ENCODE data around the gene HIRA. TPM values are rescaled to one million over a fixed set of nuclear protein-coding genes. Genes with fewer than 3 reads are reported as not detected.

Gene HIRA
- total and polyA plus RNA-seq, 2 experiments from 2014 or later, result 9.4 to 58.3 TPM

GRCh38 chr22:19456541-19456940, 25.0 kb upstream of the HIRA start (continued):
- TF ChIP-seq EZH2 (IDR thresholded peaks at IDR 0.05; ENCODE audit: low read depth, unreplicated experiment), result no peak
- TF ChIP-seq CTCF (conservative IDR thresholded peaks at IDR 0.05; ENCODE audit: low read depth in 2 of 2), result no peak

DNA sequence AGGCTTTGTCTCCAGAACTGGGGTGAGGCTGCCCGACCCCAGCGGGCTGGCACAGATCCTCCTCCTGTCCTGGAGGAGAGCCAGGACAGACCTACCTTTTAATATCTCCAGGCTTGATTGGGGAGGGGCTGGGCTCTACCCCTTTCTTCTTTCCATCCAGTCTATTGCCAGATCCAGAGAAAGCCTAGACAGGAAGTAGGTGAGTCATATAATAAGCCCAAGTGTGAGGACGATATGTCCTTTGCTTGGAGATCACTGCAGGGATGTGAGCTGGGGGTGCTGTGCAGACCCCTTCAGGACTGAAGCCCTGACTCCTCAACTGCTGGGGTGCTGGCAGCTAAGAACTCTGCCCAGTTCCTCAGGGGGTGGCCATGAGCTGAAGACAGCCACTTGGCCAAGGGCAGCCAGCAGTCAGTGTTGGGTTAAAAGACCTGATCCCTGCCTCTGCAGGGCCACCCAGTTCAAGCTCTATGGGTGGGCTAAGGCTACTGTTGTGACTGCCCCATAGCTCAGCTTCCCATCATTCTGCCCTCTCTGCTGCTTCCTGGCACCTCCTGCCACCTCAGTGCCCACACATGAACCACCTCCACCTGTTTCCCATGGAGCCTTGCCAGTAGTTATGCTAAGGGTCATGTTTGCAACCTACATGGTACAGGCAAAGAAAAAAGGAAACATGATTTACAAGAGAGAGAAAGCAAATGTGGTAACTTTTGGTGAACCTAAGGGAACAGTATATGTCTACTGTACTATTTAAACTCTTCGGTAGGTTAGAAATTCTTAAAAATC, 24.2 kb upstream of the HIRA start:
- H3K9me3 Mint-ChIP-seq, result no peaks in the 10 kb centered on the region
- no peak for DNase-seq (ENCODE audit: low spot score)
- H3K4me1 ChIP-seq (ENCODE audit: insufficient read depth), result no peaks in the 10 kb centered on the region
- peaks cover 38% of the 10 kb centered on the region for H3K36me3 ChIP-seq (ENCODE audit: insufficient read depth)
- H3F3A ChIP-seq (replicated peaks; ENCODE audit: low read depth), result 0 out of 2 replicates have a peak, but pooled peaks cover 3% of the 10 kb centered on the region
- H3K79me2 ChIP-seq (replicated peaks; ENCODE audit: insufficient read depth), result no peaks in the 10 kb centered on the region; the same call in 1 of the 2 replicates
- H3K9me2 ChIP-seq (ENCODE audit: insufficient read depth), result no peaks in the 10 kb centered on the region
- peaks cover 10% of the 10 kb centered on the region for H4K20me1 ChIP-seq (replicated peaks; ENCODE audit: insufficient read depth)
- no peak for ATAC-seq
- H3K27ac ChIP-seq (ENCODE audit: low read depth), result no peak overlapping the region
- H3K27me3 Mint-ChIP-seq (ENCODE audit: insufficient read depth, low read depth, poor library complexity), result peaks cover 2% of the 10 kb centered on the region
- H3K4me3 Mint-ChIP-seq, result no peak overlapping the region
- peaks cover 7% of the 10 kb centered on the region for H3K4me1 Mint-ChIP-seq
- no peak overlapping the region for H3K4me2 ChIP-seq
- H3K27ac Mint-ChIP-seq, result no peak overlapping the region
- no peak overlapping the region for H2AFZ ChIP-seq
- peaks cover 76% of the 10 kb centered on the region for H3K36me3 Mint-ChIP-seq (ENCODE audit: low read depth)
- no peak overlapping the region for H3K4me3 ChIP-seq
- H3K27me3 ChIP-seq (ENCODE audit: insufficient read depth), result no peaks in the 10 kb centered on the region
- TF ChIP-seq ZNF114 (CRISPR knock-in tag; IDR thresholded peaks at IDR 0.05) (no peak), CTCF (conservative IDR thresholded peaks at IDR 0.05; ENCODE audit: low read depth in 2 of 2) (no peak), POLR2AphosphoS5 (IDR thresholded peaks at IDR 0.05; ENCODE audit: low read depth) (no peak), EZH2 (IDR thresholded peaks at IDR 0.05; ENCODE audit: low read depth, unreplicated experiment) (no peak), STAT1 (IDR thresholded peaks at IDR 0.05; ENCODE audit: unreplicated experiment) (no peak), JUNB (IDR thresholded peaks at IDR 0.05; ENCODE audit: unreplicated experiment) (no peak)
- TF ChIP-seq, protein P1, sequence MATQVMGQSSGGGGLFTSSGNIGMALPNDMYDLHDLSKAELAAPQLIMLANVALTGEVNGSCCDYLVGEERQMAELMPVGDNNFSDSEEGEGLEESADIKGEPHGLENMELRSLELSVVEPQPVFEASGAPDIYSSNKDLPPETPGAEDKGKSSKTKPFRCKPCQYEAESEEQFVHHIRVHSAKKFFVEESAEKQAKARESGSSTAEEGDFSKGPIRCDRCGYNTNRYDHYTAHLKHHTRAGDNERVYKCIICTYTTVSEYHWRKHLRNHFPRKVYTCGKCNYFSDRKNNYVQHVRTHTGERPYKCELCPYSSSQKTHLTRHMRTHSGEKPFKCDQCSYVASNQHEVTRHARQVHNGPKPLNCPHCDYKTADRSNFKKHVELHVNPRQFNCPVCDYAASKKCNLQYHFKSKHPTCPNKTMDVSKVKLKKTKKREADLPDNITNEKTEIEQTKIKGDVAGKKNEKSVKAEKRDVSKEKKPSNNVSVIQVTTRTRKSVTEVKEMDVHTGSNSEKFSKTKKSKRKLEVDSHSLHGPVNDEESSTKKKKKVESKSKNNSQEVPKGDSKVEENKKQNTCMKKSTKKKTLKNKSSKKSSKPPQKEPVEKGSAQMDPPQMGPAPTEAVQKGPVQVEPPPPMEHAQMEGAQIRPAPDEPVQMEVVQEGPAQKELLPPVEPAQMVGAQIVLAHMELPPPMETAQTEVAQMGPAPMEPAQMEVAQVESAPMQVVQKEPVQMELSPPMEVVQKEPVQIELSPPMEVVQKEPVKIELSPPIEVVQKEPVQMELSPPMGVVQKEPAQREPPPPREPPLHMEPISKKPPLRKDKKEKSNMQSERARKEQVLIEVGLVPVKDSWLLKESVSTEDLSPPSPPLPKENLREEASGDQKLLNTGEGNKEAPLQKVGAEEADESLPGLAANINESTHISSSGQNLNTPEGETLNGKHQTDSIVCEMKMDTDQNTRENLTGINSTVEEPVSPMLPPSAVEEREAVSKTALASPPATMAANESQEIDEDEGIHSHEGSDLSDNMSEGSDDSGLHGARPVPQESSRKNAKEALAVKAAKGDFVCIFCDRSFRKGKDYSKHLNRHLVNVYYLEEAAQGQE (IDR thresholded peaks at IDR 0.05; ENCODE audit: unreplicated experiment), result no peak
- TF ChIP-seq, protein P2, sequence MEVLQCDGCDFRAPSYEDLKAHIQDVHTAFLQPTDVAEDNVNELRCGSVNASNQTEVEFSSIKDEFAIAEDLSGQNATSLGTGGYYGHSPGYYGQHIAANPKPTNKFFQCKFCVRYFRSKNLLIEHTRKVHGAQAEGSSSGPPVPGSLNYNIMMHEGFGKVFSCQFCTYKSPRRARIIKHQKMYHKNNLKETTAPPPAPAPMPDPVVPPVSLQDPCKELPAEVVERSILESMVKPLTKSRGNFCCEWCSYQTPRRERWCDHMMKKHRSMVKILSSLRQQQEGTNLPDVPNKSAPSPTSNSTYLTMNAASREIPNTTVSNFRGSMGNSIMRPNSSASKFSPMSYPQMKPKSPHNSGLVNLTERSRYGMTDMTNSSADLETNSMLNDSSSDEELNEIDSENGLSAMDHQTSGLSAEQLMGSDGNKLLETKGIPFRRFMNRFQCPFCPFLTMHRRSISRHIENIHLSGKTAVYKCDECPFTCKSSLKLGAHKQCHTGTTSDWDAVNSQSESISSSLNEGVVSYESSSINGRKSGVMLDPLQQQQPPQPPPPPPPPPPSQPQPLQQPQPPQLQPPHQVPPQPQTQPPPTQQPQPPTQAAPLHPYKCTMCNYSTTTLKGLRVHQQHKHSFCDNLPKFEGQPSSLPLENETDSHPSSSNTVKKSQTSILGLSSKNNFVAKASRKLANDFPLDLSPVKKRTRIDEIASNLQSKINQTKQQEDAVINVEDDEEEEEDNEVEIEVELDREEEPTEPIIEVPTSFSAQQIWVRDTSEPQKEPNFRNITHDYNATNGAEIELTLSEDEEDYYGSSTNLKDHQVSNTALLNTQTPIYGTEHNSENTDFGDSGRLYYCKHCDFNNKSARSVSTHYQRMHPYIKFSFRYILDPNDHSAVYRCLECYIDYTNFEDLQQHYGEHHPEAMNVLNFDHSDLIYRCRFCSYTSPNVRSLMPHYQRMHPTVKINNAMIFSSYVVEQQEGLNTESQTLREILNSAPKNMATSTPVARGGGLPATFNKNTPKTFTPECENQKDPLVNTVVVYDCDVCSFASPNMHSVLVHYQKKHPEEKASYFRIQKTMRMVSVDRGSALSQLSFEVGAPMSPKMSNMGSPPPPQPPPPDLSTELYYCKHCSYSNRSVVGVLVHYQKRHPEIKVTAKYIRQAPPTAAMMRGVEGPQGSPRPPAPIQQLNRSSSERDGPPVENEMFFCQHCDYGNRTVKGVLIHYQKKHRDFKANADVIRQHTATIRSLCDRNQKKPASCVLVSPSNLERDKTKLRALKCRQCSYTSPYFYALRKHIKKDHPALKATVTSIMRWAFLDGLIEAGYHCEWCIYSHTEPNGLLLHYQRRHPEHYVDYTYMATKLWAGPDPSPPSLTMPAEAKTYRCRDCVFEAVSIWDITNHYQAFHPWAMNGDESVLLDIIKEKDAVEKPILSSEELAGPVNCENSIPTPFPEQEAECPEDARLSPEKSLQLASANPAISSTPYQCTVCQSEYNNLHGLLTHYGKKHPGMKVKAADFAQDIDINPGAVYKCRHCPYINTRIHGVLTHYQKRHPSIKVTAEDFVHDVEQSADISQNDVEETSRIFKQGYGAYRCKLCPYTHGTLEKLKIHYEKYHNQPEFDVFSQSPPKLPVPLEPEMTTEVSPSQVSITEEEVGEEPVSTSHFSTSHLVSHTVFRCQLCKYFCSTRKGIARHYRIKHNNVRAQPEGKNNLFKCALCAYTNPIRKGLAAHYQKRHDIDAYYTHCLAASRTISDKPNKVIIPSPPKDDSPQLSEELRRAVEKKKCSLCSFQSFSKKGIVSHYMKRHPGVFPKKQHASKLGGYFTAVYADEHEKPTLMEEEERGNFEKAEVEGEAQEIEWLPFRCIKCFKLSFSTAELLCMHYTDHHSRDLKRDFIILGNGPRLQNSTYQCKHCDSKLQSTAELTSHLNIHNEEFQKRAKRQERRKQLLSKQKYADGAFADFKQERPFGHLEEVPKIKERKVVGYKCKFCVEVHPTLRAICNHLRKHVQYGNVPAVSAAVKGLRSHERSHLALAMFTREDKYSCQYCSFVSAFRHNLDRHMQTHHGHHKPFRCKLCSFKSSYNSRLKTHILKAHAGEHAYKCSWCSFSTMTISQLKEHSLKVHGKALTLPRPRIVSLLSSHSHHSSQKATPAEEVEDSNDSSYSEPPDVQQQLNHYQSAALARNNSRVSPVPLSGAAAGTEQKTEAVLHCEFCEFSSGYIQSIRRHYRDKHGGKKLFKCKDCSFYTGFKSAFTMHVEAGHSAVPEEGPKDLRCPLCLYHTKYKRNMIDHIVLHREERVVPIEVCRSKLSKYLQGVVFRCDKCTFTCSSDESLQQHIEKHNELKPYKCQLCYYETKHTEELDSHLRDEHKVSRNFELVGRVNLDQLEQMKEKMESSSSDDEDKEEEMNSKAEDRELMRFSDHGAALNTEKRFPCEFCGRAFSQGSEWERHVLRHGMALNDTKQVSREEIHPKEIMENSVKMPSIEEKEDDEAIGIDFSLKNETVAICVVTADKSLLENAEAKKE (CRISPR knock-in tag; IDR thresholded peaks at IDR 0.05), result no peak
